Measurements from ENCODE around the gene NAALADL2. TPM values are rescaled to one million over a fixed set of nuclear protein-coding genes. Genes with fewer than 3 reads are reported as not detected.

NAALADL2 gene
- 10.7 and 14.8 TPM in 2 replicates for total RNA-seq
- 6.1 TPM for polyA plus RNA-seq (2012)

- DNase-seq (ENCODE audit: low read depth), result no peak
Measured at GRCh38 chr3:174859114-174859735, at the start of gene NAALADL2. Gene NAALADL2 (plus strand): TSS chr3:174859334.

- no peak for DNase-seq (ENCODE audit: low read depth)
Measured at GRCh38 chr3:174810254-174810653, 48.9 kb upstream of the NAALADL2 start.

- DNase-seq (ENCODE audit: low read depth), result no peak
Measured at GRCh38 chr3:174812172-174812862, 46.8 kb upstream of the NAALADL2 start.

- DNase-seq (ENCODE audit: low read depth), result no peak
Measured at GRCh38 chr3:174815750-174816149, 43.4 kb upstream of the NAALADL2 start.

- peak; percentile 18 for DNase-seq (ENCODE audit: low read depth)
Measured at GRCh38 chr3:174820885-174821284, 38.2 kb upstream of the NAALADL2 start.

- peak; percentile 3 for DNase-seq (ENCODE audit: low read depth)
Measured at GRCh38 chr3:174821477-174821876, 37.7 kb upstream of the NAALADL2 start.

- DNase-seq (ENCODE audit: low read depth), result no peak
Measured at GRCh38 chr3:174822320-174822719, 36.8 kb upstream of the NAALADL2 start.

- no peak for DNase-seq (ENCODE audit: low read depth)
Measured at GRCh38 chr3:174826069-174826468, 33.1 kb upstream of the NAALADL2 start.

- no peak for DNase-seq (ENCODE audit: low read depth)
Measured at GRCh38 chr3:174844746-174845145, 14.4 kb upstream of the NAALADL2 start.

GRCh38 chr3:174846055-174846454 lies 13.1 kb upstream of the NAALADL2 start:
- DNase-seq (ENCODE audit: low read depth), result no peak

GRCh38 chr3:174854987-174855386 lies 4.1 kb upstream of the NAALADL2 start:
- DNase-seq (ENCODE audit: low read depth), result no peak

- DNase-seq (ENCODE audit: low read depth), result no peak
Measured at GRCh38 chr3:174857301-174857700, 1.8 kb upstream of the NAALADL2 start.

- no peak for DNase-seq (ENCODE audit: low read depth)
Measured at GRCh38 chr3:174858353-174858752, 781 bp upstream of the NAALADL2 start.

GRCh38 chr3:174859756-174860155 lies 622 bp downstream of the NAALADL2 start:
- no peak for DNase-seq (ENCODE audit: low read depth)

- DNase-seq (ENCODE audit: low read depth), result no peak
Measured at GRCh38 chr3:174862101-174862500, 3.0 kb downstream of the NAALADL2 start.

GRCh38 chr3:174862666-174863065 lies 3.5 kb downstream of the NAALADL2 start:
- peak; percentile 43 for DNase-seq (ENCODE audit: low read depth)

GRCh38 chr3:174863488-174863887 lies 4.4 kb downstream of the NAALADL2 start:
- DNase-seq (ENCODE audit: low read depth), result peak; percentile 18

- no peak for DNase-seq (ENCODE audit: low read depth)
Measured at GRCh38 chr3:174869448-174869847, 10.3 kb downstream of the NAALADL2 start.

- no peak for DNase-seq (ENCODE audit: low read depth)
Measured at GRCh38 chr3:174873832-174874657, 14.9 kb downstream of the NAALADL2 start.

GRCh38 chr3:174882789-174883188 lies 23.7 kb downstream of the NAALADL2 start:
- DNase-seq (ENCODE audit: low read depth), result no peak

GRCh38 chr3:174883881-174884675 lies 24.9 kb downstream of the NAALADL2 start:
- DNase-seq (ENCODE audit: low read depth), result no peak
